Hypothalamus (tissue), 51 donors: Measurements from ENCODE around the gene STAU1.
"Not testable (repeated sequence)": the region's sequence is repeated elsewhere in the genome, so short reads cannot be mapped to it uniquely, and the experiment has no call there.

Experiments used
- DNase-seq, 51 donors: peaks; one replicate each; lab custom pipeline; 2025; lab: John Stamatoyannopoulos, UW

The STAU1 gene

GRCh38 chr20:49167811-49168507 is 20.2 kb downstream of the STAU1 start:
- no peak for DNase-seq

- DNase-seq, result no peak
Measured at GRCh38 chr20:49166534-49167449, 21.3 kb downstream of the STAU1 start.

- peak in 1 of 51 donors; percentile 32 for DNase-seq
Measured at GRCh38 chr20:49165611-49166010, 22.5 kb downstream of the STAU1 start.

- DNase-seq, result no peak
Measured at GRCh38 chr20:49163696-49164095, 24.4 kb downstream of the STAU1 start.

GRCh38 chr20:49161428-49162152 is 26.5 kb downstream of the STAU1 start:
- DNase-seq, result no peak

GRCh38 chr20:49160057-49160929 is 27.8 kb downstream of the STAU1 start:
- DNase-seq, result no peak

- DNase-seq, result no peak
Measured at GRCh38 chr20:49157146-49157545, 31.0 kb downstream of the STAU1 start.

GRCh38 chr20:49156481-49156880 is 31.7 kb downstream of the STAU1 start:
- no peak for DNase-seq

GRCh38 chr20:49151436-49151835 is 36.7 kb downstream of the STAU1 start:
- DNase-seq, result no peak

- DNase-seq, result no peak
Measured at GRCh38 chr20:49149281-49150045, 38.7 kb downstream of the STAU1 start.

- DNase-seq, result no peak
Measured at GRCh38 chr20:49148601-49149000, 39.5 kb downstream of the STAU1 start.

- no peak for DNase-seq
Measured at GRCh38 chr20:49147296-49147695, 40.8 kb downstream of the STAU1 start.

GRCh38 chr20:49146442-49147225 is 41.5 kb downstream of the STAU1 start:
- no peak for DNase-seq

- DNase-seq, result no peak
Measured at GRCh38 chr20:49140834-49141233, 47.3 kb downstream of the STAU1 start.

- DNase-seq, result no peak
Measured at GRCh38 chr20:49140411-49140810, 47.7 kb downstream of the STAU1 start.

- DNase-seq, result no peak
Measured at GRCh38 chr20:49138431-49138830, 49.7 kb downstream of the STAU1 start.

GRCh38 chr20:49136817-49137571 is 51.1 kb downstream of the STAU1 start:
- DNase-seq, result no peak

GRCh38 chr20:49134797-49135196 is 53.3 kb downstream of the STAU1 start:
- not testable (repeated sequence) for DNase-seq
